Thoracic aorta (tissue), 2 donors: Measurements from ENCODE around the gene TEX2. TPM values are rescaled to one million over a fixed set of nuclear protein-coding genes. Genes with fewer than 3 reads are reported as not detected.

ENCODE experiments used
- ATAC-seq: fragments of 150-250 bp; one replicate; pipeline ENCODE4 v1.8.0; 2017; ENCODE audit warnings: low read depth; ENCODE audit not compliant: insufficient number of reproducible peaks, low FRiP score
- DNase-seq: peaks from one replicate; pipeline ENCODE4 v3.0.0-alpha.2; 2020; ENCODE audit warnings: low spot score
- H3K27ac ChIP-seq, 2 donors: fragments of 200-600 bp; sonication (generic); 1 replicate in 1 of 2; 2 replicates in 1 of 2; pipeline ENCODE4 v1.5.1; 2016; ENCODE audit warnings: mild to moderate bottlenecking in 2 of 2, moderate library complexity in 2 of 2
- H3K27me3 ChIP-seq: fragments of 200-600 bp; sonication (generic); replicated peaks from 2 replicates; pipeline ENCODE4 v1.6.0; 2016; ENCODE audit warnings: mild to moderate bottlenecking; ENCODE audit not compliant: insufficient read depth
- H3K36me3 ChIP-seq: fragments of 200-600 bp; sonication (generic); one replicate; pipeline ENCODE4 v1.5.1; 2016
- H3K4me1 ChIP-seq, 2 donors: fragments of 200-600 bp; sonication (generic); 1 replicate in 1 of 2; 2 replicates in 1 of 2; pipeline versions ENCODE4 v1.5.1 to v1.6.0; 2016; ENCODE audit warnings: low read depth in 2 of 2, mild to moderate bottlenecking in 1 of 2; ENCODE audit not compliant: control insufficient read depth in 1 of 2
- H3K4me3 ChIP-seq: fragments of 200-600 bp; sonication (generic); 2 replicates; pipeline ENCODE4 v1.5.1; 2016; ENCODE audit warnings: mild to moderate bottlenecking
- H3K9me3 ChIP-seq: fragments of 200-600 bp; sonication (generic); 2 replicates; pipeline ENCODE4 v1.5.1; 2016
- total RNA-seq, 2 donors: library from RNA; depleted of rRNA; stranded (reverse); fragments of >200 nt; gene quantifications; one replicate each; pipeline versions ENCODE4 v1.1.0 to v1.2.3, GENCODE V29; 2016
- TF ChIP-seq, protein P1 (sequence below): fragments of 200-600 bp; sonication (generic); IDR thresholded peaks from one replicate; pipeline ENCODE4 v1.5.1; 2019; ENCODE audit warnings: antibody characterized with exemption

TEX2 gene
- total RNA-seq, 2 donors from 2014 or later = 27.5 to 70.7 TPM

DNA sequence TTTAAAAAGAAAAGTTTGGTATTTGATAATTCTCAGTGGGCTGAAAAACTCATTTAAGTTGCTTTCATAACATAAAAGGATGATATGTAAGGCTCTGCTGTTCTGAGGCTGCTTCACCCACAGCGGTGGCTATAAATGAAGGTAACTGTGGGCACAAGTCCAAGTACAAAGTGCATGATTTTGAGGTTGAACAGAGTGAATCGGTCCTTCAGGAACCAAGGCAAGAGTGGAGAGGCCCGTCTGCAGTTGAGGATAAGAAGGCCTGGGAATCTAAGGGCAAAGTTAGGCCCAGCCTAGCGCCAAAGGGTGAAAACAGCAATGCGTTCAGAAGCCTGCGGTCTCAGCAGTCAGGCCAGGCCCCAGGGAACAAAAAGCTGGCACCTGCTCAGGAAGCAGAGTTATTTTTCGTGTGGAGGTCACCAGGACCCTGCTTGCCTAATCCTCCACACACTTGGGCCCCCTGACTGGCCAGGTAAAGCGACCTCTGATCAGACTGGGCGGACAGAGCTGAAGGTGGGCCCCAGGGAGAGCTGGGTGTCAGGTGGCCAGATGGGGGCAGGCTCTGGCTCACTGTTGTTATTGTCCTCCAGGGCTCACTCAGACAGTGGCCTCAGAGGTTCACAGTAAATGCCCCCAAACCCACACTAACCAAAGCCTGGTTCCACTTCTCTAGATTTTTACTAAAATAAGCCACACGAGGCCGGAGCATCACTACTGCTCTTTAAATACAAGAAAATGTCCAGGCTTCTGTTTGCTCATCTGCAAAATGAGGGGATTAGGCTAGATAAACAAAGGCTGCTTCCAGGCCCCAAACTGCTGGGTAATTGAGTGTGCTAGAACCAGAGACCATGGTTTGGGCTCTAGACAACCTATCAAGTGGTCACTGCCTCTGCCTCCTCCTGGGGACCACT, 46.5 kb downstream of the TEX2 start:
- H3K4me3 ChIP-seq = no peak overlapping the region
- H3K27ac ChIP-seq = peak overlapping the region; percentile 75 to 83
- H3K9me3 ChIP-seq = no peaks in the 10 kb centered on the region
- H3K4me1 ChIP-seq = peaks cover 33 to 56% of the 10 kb centered on the region in 2 donors
- ATAC-seq (peak; percentile 29), DNase-seq (no peak)
- TF ChIP-seq, protein P1, sequence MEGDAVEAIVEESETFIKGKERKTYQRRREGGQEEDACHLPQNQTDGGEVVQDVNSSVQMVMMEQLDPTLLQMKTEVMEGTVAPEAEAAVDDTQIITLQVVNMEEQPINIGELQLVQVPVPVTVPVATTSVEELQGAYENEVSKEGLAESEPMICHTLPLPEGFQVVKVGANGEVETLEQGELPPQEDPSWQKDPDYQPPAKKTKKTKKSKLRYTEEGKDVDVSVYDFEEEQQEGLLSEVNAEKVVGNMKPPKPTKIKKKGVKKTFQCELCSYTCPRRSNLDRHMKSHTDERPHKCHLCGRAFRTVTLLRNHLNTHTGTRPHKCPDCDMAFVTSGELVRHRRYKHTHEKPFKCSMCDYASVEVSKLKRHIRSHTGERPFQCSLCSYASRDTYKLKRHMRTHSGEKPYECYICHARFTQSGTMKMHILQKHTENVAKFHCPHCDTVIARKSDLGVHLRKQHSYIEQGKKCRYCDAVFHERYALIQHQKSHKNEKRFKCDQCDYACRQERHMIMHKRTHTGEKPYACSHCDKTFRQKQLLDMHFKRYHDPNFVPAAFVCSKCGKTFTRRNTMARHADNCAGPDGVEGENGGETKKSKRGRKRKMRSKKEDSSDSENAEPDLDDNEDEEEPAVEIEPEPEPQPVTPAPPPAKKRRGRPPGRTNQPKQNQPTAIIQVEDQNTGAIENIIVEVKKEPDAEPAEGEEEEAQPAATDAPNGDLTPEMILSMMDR = no peak
- peaks cover 6% of the 10 kb centered on the region for H3K36me3 ChIP-seq
- H3K27me3 ChIP-seq = no peaks in the 10 kb centered on the region

DNA sequence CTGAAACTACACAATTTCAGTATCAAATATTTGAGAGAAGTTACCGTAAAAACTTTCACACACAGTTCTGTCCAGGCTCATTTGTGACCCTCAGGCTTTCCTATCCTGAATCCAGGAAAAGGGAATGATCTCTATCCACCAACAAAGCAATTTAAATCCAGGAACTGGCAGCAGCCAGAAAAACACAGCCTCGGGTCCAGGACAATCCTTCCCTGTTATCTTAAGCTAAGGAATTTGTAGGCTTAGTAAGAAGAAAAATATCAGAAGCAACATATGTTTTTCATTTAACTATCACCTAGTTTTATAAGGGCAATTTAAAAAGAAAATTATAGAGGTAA, 47.1 kb downstream of the TEX2 start:
- no peaks in the 10 kb centered on the region for H3K27me3 ChIP-seq
- peaks cover 33 to 56% of the 10 kb centered on the region in 2 donors for H3K4me1 ChIP-seq
- DNase-seq (no peak), ATAC-seq (no peak)
- H3K36me3 ChIP-seq = peaks cover 6% of the 10 kb centered on the region
- peak overlapping the region; percentile 75 to 83 for H3K27ac ChIP-seq
- no peaks in the 10 kb centered on the region for H3K9me3 ChIP-seq
- H3K4me3 ChIP-seq = no peak overlapping the region
- TF ChIP-seq, protein P1 = no peak

DNA sequence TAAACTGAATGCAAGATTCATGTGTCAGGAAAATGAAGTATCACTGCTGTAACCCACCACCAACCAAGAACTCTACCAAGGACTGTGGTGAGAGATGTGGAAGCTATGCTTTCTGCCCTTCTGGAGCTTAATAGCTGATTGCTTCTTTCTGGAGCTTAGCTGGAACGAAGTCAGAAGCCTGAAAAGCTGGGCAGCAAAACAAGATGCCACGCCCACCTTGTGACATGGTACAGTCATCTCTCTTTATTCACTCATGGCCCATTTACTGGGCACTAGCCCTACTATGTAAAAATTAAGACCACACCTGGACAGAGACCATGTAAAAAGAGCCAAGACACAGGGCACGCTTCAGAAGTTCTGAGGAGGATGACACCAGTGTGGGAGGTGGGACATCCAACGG, 48.1 kb downstream of the TEX2 start:
- H3K27ac ChIP-seq = peak overlapping the region; percentile 75 to 83
- H3K4me1 ChIP-seq = peaks cover 33 to 55% of the 10 kb centered on the region in 2 donors

DNA sequence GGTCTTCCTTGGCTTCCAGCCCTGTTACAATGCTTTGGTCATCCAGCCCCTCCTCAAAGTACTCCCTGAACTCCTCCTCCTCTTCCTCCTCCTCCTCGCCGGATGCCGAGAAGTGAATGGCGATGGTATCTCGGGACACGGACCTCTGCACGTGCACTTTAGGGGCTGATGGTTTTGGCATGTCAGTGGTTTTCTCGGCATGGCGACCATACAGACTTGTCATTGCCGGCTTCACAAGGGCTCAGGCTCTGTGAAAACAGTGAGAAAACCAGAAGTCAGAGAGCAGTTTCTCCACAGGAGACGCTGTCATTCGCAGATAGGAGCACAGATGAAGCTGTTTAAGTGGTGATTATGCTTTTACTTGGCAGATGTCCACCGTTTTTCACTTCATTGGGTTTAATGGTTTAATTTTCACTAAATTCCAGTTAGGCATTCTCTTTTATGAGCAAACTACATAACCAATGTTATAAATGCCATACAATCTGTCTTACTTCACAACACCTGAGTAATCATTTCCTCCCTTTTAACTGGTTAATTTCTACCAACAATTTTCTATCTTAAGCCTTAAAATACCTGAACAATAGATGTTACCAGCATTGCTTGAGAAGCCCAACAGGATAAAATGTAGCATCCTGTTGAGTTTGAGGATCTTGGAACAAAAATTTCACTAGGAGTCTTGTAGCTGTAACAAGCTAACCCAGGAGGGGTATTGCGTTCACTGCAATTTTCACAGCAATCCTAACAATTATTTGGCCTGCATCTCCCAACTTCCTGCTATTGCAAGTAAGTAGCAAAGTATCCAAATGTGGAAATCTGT, 48.9 kb downstream of the TEX2 start:
- no peak overlapping the region for H3K4me3 ChIP-seq
- peak overlapping the region in 1 of 2 donors; percentile 83 for H3K27ac ChIP-seq

More for the DNA sequence above, 48.1 kb downstream of the TEX2 start:
- no peaks in the 10 kb centered on the region for H3K9me3 ChIP-seq
- TF ChIP-seq, protein P1 = no peak
- peaks cover 6% of the 10 kb centered on the region for H3K36me3 ChIP-seq
- no peaks in the 10 kb centered on the region for H3K27me3 ChIP-seq
- no peak for DNase-seq
- no peak overlapping the region for H3K4me3 ChIP-seq
- ATAC-seq = no peak

More for the DNA sequence above, 48.9 kb downstream of the TEX2 start:
- Histone ChIP-seq H3K4me1 (peaks cover 33 to 49% of the 10 kb centered on the region in 2 donors), H3K9me3 (no peaks in the 10 kb centered on the region), H3K27me3 (no peaks in the 10 kb centered on the region), H3K36me3 (peaks cover 6% of the 10 kb centered on the region)
- ATAC-seq = no peak
- TF ChIP-seq, protein P1 = no peak
- DNase-seq = no peak
